GM18520 (cell line): ENCODE measurements around the gene TDRD1.
"Not testable (repeated sequence)": the region's sequence is repeated elsewhere in the genome, so short reads cannot be mapped to it uniquely, and the experiment has no call there.

Experiments
- ATAC-seq: cut with Tn5 transposase; IDR thresholded peaks from one replicate; pipeline ENCODE4 v1.9.1; 2021; ENCODE audit not compliant: unreplicated experiment

The TDRD1 gene, protein sequence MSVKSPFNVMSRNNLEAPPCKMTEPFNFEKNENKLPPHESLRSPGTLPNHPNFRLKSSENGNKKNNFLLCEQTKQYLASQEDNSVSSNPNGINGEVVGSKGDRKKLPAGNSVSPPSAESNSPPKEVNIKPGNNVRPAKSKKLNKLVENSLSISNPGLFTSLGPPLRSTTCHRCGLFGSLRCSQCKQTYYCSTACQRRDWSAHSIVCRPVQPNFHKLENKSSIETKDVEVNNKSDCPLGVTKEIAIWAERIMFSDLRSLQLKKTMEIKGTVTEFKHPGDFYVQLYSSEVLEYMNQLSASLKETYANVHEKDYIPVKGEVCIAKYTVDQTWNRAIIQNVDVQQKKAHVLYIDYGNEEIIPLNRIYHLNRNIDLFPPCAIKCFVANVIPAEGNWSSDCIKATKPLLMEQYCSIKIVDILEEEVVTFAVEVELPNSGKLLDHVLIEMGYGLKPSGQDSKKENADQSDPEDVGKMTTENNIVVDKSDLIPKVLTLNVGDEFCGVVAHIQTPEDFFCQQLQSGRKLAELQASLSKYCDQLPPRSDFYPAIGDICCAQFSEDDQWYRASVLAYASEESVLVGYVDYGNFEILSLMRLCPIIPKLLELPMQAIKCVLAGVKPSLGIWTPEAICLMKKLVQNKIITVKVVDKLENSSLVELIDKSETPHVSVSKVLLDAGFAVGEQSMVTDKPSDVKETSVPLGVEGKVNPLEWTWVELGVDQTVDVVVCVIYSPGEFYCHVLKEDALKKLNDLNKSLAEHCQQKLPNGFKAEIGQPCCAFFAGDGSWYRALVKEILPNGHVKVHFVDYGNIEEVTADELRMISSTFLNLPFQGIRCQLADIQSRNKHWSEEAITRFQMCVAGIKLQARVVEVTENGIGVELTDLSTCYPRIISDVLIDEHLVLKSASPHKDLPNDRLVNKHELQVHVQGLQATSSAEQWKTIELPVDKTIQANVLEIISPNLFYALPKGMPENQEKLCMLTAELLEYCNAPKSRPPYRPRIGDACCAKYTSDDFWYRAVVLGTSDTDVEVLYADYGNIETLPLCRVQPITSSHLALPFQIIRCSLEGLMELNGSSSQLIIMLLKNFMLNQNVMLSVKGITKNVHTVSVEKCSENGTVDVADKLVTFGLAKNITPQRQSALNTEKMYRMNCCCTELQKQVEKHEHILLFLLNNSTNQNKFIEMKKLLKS

DNA sequence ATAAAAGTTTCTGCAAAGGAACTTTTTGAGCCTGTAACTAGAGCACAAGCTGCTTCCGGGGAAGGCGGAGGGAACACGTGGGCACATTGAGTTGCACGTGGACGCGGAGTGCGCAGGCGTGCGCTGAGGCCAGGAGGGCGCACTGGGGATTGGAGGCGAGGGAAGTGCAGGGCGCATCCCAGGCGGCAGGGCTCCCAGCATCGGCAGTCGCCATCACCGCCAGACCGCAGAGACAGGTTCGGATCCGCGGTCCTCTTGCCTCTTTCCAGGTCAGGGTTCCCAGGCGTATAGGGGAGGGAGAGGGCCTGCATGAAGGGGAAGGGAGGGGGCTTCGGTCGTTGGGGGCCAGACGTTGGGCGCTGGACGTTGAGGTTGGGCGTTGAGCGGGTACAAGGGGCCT is at the start of gene TDRD1:
Gene TDRD1 (plus strand): TSS at position 206 of the 400 bp plus-strand sequence. CDS start 8,479 bp downstream, outside the sequence.
- ATAC-seq = no peak

DNA sequence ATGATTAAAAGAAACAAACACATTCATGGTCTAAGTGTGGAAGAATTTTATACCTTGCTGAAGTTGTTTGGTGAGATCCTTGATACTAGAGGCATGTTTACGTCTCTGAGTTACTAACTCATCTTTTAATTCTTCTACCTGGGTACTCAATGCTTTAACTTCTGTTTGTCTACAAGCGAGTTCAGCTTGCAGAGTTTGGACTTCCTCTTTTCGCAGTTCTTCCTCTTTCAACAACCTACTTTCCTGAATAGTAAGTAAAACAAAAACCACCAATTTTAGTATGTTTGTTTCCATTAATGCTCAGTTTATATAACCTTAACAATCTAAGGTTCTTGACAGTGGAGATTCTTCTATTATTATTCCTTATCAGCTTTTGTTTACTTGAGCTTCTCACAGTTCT is 48.1 kb upstream of the TDRD1 start:
- no peak for ATAC-seq

DNA sequence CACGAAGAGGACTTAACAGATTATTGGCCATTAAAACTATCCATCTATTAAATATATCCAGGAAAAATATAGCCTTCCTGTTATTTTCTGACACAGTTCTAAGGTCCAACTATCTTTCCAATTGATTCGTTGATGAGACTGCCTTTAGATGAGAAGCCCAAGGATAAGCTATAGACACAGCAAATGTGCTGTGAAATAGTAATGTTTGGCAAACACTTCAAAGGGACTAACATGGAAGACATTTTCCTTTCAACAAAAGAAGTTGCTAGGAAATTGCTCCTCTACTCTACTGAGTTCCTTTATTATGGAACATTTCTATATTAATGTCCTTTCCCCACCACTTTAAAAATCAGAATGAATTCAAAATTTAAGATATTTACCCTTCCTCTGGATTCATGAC is 43.7 kb upstream of the TDRD1 start:
- no peak for ATAC-seq

DNA sequence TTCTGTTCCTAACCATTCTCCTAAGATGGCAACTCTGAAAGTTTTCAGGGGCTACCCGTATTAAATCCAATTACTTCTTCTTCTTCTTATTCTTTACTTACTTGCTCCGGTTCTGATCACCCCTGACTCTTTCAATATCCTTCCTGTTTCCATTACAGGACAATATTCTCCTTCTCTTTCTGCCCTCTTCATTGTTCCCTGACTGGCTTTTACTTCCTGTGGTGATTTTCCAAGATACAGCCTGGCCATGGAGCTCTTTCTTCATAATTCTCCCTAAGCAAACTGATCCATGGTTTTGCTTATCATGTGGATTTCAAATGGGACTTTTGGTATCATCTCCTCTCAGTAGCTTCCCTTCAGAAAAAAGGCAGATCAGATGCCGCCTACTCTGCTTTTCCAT is 40.6 kb upstream of the TDRD1 start:
- no peak for ATAC-seq

DNA sequence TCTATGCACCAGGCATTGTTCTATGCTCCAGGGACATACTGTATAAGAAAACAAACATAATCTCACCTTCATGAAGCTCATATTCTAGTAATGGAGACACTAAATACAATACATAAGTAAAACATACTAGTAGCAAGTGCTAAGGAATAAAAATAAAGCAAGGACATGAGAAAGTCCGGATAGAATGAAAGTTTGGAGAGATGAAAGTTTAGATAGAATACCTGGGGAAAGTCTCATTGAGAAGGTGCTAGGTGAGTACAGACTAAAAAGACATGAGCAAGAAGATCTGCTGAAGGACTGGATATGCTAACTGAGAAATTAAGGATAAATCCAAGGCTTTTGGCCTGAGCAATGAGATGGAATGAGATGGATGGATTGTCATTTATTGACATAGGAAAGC is 39.1 kb upstream of the TDRD1 start:
- ATAC-seq = no peak

DNA sequence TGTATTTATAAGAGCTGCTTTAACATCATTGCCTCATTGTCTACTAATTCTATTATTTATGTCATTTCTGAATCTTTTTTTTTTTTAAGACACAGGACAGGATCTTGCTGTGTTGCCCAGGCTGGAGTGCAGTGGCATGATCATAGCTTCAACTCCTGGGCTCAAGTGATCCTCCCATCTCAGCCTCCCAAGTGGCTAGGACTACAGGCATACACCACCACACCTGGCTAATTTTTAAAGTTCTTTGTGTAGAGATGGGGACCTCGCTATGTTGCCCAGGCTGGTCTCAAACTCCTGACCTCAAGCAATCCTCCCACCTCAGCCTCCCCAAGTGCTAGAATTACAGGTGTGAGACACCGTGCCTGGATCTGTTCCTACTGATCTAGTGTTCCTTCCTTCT is 38.3 kb upstream of the TDRD1 start:
- not testable (repeated sequence) for ATAC-seq

DNA sequence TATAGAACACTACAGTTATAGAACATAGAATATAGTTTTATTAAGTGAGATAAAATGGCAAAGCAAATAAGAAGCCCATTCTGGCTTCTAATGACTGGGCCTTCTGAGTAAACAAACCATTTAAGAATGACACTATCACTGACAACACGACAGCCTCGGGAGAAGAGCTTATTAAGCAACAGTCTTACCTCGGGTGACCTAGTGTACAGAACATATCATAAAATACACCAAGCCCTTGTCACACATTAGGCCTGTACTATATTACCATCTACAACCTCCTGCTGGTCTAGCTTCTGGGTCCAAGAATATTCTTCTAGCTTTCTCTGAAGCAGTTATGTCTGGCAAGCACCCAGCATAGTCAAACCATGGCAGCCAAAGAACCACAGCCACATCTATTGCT is 37.1 kb upstream of the TDRD1 start:
- ATAC-seq = no peak

DNA sequence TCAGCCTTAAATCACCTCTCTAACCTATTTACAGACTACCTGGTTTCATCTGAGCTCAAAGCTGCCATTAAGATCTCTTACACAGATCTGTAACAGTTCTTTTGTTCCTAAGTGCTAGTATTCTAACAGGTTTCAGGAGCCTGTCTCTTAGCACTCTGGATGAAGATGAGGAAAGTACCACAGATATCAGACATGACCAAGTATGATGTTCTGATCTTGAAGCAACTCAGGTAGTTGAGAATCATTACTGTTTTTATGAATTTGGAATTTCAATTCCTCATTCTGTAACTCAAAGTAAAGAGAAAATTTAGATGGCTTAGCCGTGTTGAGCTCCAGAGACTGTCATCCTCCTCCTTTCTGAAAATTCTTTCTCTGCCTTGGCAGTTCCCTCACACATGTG is 36.0 kb upstream of the TDRD1 start:
- ATAC-seq = no peak

DNA sequence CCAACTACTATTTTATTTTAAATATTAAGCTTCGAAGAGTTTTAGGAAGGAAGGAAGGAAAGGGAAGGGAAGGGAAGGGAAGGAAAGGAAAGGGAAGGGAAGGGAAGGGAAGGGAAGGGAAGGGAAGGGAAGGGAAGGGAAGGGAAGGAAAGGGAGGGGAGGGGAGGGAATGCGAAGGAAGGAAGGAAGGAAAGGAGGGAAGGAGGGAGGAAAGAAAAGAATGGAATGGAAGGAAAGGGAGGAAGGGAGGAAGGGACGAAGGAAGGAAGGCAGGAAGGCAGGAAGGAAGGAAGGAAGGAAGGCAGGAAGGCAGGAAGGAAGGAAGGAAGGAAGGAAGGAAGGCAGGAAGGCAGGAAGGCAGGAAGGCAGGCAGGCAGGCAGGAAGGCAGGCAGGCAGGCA is 29.7 kb upstream of the TDRD1 start:
- not testable (repeated sequence) for ATAC-seq

DNA sequence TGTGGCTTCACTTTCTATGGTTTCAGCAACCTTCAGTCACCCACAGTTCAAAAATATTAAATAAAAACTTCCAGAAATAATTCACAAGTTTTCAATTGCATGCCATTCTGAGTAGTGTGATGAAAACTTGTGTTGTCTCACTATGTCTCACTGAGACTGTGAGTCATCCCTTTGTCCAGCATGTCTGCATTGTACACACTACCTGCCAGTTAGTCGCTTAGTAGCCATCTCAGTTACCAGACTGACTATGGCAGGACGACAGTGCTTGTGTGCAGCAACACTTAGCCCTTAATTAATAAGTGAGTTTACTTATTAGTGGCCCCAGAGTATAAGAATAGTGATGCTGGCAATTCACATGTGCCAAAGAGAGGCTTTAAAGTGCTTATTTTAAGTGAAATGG is 27.7 kb upstream of the TDRD1 start:
- ATAC-seq = no peak

DNA sequence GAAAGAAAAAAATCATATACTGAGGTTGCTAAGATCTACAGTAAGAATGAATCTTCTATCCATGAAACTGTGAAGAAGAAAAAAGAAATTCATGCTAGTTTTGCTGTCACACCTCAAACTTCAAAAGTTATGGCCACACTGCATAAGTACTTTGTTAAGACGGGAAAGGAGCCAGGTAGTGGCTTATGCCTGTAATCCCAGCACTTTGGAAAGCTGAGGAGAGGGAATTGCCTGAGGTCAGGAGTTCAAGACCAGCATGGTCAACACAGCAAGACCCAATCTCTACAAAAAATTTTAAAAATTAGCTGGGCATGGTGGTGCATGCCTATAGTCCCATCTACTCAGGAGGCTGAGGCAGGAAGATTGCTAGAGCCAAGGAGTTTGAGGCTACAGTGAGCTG is 27.3 kb upstream of the TDRD1 start:
- no peak for ATAC-seq

DNA sequence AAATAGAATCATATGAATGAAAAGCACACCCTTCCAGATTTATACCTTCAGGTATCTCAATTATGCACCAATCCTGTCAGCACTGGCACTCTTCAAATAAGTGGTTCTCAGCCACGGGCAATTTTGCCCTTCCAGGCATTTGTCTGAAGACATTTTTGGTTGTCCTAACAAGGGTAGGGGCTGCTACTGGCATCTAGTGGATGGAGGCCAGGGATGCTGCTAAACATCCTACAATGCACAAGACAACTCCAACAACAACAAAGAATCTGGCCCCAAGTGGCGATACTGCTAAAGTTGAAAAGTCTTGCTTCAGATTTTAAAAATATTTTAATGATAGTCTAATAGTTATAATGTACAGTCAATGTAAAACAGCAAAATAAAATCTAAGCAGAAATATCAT is 21.2 kb upstream of the TDRD1 start:
- no peak for ATAC-seq

DNA sequence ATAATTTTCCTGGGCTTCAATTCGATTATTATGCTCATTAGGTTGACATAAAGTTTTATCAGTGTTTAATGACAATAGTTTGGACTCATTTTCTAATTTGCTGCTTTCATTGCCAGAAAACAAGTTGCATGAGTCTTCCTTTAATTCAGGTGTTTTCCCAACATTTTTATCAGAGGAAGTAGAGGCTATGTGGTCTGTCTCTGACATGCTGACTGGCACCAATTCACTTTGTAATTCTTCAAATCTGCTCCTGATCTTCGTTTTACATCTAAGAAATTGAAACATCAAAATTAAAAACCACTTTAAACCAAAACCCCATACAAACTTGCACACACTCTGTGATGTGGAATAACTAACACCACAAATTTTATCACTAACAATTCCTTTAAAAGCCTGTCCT is 16.1 kb upstream of the TDRD1 start:
- ATAC-seq = no peak

DNA sequence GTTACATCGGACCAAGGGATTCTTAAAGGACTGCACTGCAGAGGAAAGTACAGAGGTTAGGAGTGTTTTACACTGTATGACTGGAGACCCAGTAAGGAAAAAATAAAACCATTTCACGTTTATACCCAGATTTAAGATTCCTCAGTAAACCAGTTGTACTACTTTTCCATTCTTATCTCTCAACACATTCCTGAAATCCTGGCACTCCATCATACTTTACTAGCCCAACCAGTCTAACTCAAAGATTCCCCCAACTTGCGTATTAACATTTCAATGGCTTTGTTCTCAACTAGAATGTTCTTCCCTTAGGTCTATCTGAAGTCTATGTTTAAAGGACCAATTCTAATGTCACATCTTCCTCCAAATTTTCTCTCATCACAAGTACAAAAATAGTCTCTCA is 13.1 kb upstream of the TDRD1 start:
- ATAC-seq = no peak

DNA sequence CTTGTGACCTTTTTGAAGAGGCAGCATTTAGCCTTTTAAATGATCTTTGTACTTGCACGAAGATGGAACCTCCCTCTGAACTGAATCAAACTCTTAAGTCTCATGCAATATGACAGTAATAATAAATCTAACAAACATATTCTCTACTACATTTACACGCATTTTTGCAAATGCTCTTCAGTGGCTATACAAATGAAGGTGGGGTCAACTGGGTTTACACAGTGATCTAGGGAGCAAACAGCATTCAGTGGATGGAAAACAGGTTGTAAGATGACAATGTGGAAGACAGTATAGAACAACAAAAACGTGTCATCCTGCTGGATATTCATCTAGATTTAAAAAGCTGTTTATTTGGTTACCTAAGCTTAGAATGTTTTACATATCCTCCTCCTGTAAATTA is 12.7 kb upstream of the TDRD1 start:
- ATAC-seq = no peak

DNA sequence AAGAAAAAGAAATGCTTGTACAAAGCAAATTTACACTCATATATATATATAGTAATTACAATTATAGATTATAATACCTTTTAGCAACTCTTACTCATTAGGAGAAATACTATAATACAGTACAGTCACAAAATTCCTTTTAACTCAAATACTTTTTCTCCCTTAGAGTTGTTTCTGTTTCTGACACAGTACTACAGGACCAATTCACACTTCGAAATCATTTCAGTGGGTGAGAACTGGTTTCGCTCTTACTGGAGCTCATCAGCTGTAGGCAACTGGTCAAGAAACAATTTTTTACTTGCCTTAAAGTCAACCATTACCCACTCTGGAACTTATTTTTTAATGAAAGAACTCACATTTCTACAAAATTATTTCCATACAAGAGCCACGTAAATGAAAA is 11.2 kb upstream of the TDRD1 start:
- peak; percentile 53 for ATAC-seq

DNA sequence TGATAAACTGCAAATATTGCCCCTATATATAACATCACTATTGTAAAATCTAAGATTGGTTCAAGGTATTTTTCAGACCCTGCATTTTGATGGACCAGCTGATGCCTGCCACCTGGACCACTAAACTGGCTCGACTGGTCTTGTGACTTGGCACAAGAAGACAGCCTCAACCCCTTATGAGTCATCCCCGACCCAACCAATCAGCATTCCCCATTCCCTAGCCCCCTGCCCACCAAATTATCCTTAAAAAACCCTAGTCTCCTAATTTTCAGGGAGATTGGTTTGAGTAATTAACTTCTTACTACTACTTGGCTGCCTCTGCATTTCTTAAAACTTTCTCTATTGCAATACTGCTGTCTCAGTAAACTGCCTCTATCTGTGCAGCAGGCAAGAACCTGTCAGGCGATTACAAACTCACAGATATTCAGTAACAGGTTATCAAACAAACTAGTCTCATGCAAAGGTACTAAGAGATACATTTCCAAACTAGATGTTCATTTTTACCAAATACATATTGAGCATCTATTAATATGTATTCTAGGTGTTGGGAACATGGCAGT is 10.6 kb upstream of the TDRD1 start:
- no peak for ATAC-seq

DNA sequence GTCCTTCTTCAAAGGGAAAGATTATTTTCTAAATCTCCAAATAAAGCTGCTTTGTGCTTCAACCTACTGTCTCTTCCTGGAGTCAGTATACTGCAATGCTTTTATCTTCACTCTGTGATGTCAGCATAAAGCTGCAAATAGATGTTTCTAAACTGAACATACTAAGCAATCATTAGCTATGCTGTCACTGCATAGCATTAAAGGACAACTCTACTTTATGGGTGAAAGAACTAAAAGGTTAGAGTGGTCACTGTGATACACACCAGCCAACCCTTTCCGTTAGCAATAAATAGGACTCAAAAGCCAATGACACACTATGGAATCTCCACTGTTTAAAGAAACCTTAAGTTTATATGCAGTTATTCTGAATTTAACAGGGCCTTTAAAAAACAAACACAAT is 6.9 kb upstream of the TDRD1 start:
- no peak for ATAC-seq

DNA sequence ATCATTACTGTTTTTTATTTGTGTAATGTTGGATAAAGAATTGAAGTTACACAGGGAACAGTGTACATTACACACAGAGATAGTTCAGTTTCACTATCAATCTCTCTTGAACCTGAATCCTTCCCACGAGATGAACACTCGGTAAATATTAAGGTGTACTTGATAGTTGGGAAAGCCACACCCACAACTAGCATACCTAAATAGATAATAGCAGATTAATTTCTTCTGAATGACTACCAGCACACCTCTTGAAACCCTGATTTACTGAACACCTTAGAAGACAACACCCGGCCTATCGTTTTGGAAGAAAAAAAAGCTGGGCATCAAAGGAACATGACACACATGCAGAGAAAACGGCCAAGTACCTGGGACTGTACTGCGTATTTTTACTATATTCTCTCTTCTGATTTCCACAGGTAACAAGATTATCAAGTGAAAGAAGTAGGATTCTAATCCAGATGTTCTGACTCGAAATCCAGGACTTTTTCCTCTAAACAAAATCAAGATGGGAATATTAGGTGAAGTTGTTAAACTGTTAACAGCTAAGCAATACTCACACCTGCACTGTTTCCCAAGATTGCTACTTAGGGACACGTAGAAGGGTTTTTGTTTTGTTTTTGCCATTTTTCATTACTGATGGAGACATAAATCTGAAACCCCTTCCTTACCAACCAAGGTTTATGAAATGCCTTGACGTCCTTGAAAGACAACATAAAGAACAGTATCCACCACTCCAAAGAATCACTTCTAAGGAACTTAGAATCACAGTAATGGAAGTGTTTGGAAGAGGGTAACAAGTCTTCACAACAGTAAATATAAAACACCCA is 6.2 kb upstream of the TDRD1 start:
- no peak for ATAC-seq

DNA sequence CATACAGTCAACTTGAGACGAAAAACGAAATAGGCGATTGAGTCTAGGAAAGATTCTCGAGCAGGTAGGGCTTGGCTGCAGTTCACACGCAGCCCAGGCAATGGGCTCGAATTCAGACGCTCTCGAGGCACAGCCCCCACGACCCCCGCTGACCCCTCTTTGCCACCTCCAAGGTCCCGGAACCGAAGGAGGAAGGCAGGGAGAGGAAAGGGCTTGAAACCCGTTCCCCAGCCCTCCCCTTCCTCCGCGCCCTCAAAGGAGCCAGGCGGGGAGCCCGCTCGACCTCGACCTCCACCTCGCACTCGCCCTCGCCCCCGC is 5.6 kb upstream of the TDRD1 start:
- no peak for ATAC-seq
